Activated B cell treated with CpG ODN at 0.5 μM for 24 hours (primary cell): ENCODE data around the gene RAD9A. TPM values are rescaled to one million over a fixed set of nuclear protein-coding genes. Genes with fewer than 3 reads are reported as not detected.

Source experiments
- ATAC-seq: fragments of 200-7000 bp; cut with Tn5 transposase; one replicate; pipeline ENCODE4 v1.10.0; 2021; ENCODE audit warnings: low read depth, mild to moderate bottlenecking, moderate library complexity
- CTCF ChIA-PET: fragments of 350-600 bp; sonication (Branson Sonifier 250); formaldehyde crosslinking; loops from one replicate; lab custom pipeline; 2021; ENCODE audit warnings: antibody characterized with exemption; lab: Charles Lee
- POLR2A ChIA-PET: fragments of 350-600 bp; sonication (Branson Sonifier 250); formaldehyde crosslinking; loops from one replicate; lab custom pipeline; 2021; ENCODE audit warnings: antibody characterized with exemption; lab: Charles Lee
- DNase-seq: peaks from one replicate; pipeline ENCODE4 v3.0.0; 2022
- H3K27ac Mint-ChIP-seq: one replicate; pipeline ENCODE4 v1.8.0; 2020; ENCODE audit warnings: mixed read lengths
- H3K27me3 Mint-ChIP-seq: one replicate; pipeline ENCODE4 v1.8.0; 2021; ENCODE audit warnings: mixed read lengths
- H3K36me3 Mint-ChIP-seq: one replicate; pipeline ENCODE4 v1.8.0; 2021; ENCODE audit warnings: low read depth, mixed read lengths
- H3K4me1 Mint-ChIP-seq: one replicate; pipeline ENCODE4 v1.8.0; 2021; ENCODE audit warnings: mixed read lengths
- H3K4me3 Mint-ChIP-seq: one replicate; pipeline ENCODE4 v1.8.0; 2020; ENCODE audit warnings: mild to moderate bottlenecking, mixed read lengths
- H3K9me3 Mint-ChIP-seq: one replicate; pipeline ENCODE4 v1.8.0; 2020; ENCODE audit warnings: mixed read lengths
- CTCF ChIP-seq: fragments of 200-600 bp; IDR thresholded peaks from one replicate; pipeline ENCODE4 v1.8.0; 2022; ENCODE audit warnings: antibody characterized with exemption, mild to moderate bottlenecking
- intact Hi-C: fragments of 100-400 bp; cut with micrococcal nuclease; formaldehyde crosslinking; loops from one replicate; pipeline ENCODE4 v1.15.1; 2024
- total RNA-seq: library from RNA; stranded (reverse); gene quantifications from 2 replicates; pipeline ENCODE4 v1.2.3, GENCODE V29; 2022

RAD9A gene
- total RNA-seq, 1 donor from 2014 or later = 35.2 TPM

DNA sequence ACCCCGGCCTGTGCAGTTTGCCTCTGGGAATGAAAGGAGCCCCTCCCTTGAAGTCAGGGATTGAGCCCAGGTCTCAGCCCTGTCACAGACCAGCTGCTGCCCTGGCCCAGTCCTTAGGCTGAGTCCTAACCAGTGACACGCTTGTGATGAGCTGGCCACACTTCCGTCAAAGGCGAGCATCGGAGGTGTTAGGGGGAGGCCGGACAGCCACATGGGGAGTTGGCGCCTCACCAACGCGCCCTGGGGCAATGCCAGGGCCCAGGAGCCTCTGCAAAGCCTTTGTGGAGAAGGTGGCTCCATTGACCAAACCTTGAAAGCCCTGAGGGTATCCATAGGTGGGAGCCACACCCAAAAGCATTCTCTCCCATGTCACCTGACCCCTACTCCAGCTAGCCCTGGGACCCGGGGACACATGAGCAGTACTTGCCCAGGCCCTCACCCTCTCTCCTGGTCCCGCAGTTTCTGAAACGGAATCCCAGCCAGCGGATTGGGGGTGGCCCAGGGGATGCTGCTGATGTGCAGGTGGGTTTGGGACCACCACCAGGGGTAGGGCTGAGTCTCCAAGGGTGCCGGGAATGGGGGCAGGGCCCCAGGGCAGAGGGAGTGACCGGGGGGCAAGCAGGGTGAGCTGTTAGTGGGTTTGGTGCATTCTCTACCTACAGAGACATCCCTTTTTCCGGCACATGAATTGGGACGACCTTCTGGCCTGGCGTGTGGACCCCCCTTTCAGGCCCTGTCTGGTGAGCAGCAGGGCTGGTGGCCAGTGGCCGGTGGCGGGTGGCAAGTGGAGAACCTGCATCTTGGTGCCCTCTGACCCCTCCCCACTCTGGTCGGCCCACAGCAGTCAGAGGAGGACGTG is 42.0 kb downstream of the RAD9A start:
- no peak for TF ChIP-seq CTCF
- peaks cover 67% of the 10 kb centered on the region for H3K4me1 Mint-ChIP-seq
- H3K36me3 Mint-ChIP-seq = peaks cover 63% of the 10 kb centered on the region
- no peaks in the 10 kb centered on the region for H3K27me3 Mint-ChIP-seq
- H3K4me3 Mint-ChIP-seq = peak overlapping the region; percentile 52
- intact Hi-C loops = no loop called here
- peak overlapping the region; percentile 79 for H3K27ac Mint-ChIP-seq
- ChIA-PET POLR2A (interaction anchor here (0.6 to 26.0 kb wide), 10 partner anchors 8 to 80 kb away, joined by 3 to 1417 read pairs (median 104); partner anchors contain the start of genes AIP, CABP4, CARNS1 and CORO1B), CTCF (interaction anchor here (0.9 to 1.1 kb wide), 2 partner anchors 32 to 88 kb away, joined by 3 read pairs; partner anchors contain the start of gene PPP1CA)
- no peaks in the 10 kb centered on the region for H3K9me3 Mint-ChIP-seq
- no peak for ATAC-seq
- no peak for DNase-seq

GRCh38 chr11:67434395-67434881 is 42.7 kb downstream of the RAD9A start:
- no peak for ATAC-seq
- ChIA-PET CTCF (interaction anchor here (4.9 kb wide), 1 partner anchor 33 kb away, joined by 25 read pairs; the partner anchor contains the start of gene PPP1CA), POLR2A (interaction anchor here (2.1 to 26.0 kb wide), 8 partner anchors 11 to 81 kb away, joined by 6 to 1417 read pairs (median 148); partner anchors contain the start of genes AIP, CABP4, CARNS1 and CORO1B)
- Mint-ChIP-seq H3K4me1 (peaks cover 67% of the 10 kb centered on the region), H3K27ac (peak overlapping the region; percentile 79), H3K36me3 (peaks cover 65% of the 10 kb centered on the region), H3K27me3 (no peaks in the 10 kb centered on the region), H3K9me3 (no peaks in the 10 kb centered on the region), H3K4me3 (peak overlapping the region; percentile 52)
- no peak for TF ChIP-seq CTCF
- intact Hi-C loops = no loop called here
- peak; percentile 37 for DNase-seq

- POLR2A ChIA-PET = interaction anchor here (2.1 to 26.0 kb wide), 10 partner anchors 12 to 81 kb away, joined by 6 to 1417 read pairs (median 104); partner anchors contain the start of genes AIP, CABP4, CARNS1 and CORO1B
- H3K4me3 Mint-ChIP-seq = peak overlapping the region; percentile 96
- peaks cover 70% of the 10 kb centered on the region for H3K4me1 Mint-ChIP-seq
- H3K27me3 Mint-ChIP-seq = no peaks in the 10 kb centered on the region
- CTCF ChIA-PET = interaction anchor here (4.9 kb wide), 1 partner anchor 34 kb away, joined by 25 read pairs; the partner anchor contains the start of gene PPP1CA
- ATAC-seq (no peak), DNase-seq (no peak)
- no peaks in the 10 kb centered on the region for H3K9me3 Mint-ChIP-seq
- peak overlapping the region; percentile 96 for H3K27ac Mint-ChIP-seq
- intact Hi-C loops = no loop called here
- no peak for TF ChIP-seq CTCF
- peaks cover 63% of the 10 kb centered on the region for H3K36me3 Mint-ChIP-seq
Observed at GRCh38 chr11:67435031-67435726, 43.4 kb downstream of the RAD9A start.

DNA sequence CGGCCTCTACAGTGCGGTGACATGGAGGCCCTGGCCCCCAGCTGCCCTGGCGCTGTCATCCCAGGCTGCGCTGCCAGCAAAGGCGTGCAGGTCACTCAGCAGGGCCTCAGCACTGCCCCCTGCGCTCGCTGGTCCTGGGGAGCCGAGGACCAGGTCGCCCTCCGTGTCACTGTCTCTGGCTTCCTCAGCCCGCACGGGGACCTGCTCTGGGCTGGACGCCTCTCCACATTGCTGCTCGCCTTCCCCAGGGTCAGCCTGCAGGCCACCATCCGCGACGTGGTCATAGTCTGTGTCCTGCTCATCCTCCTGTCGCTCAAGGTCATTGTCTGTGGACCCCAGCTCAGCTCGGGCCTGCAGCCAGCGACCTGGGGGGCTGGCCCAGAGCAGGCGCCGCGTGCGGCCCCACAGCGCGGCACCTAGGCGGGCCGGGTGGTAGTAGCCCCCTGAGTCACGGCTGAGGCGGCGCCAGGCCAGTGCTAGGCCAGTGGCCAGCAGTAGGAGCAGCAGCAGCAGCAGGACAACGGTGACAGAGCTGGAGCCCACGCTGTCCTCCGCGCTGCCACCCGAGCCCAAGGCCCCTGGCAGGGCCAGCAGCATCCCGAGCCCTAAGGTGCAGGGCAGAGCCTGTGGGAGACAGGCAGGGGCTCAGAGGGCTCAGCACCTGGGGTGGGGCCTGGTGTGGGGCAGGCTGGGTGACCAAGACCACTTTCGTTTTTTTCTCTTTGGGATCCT is 44.1 kb downstream of the RAD9A start:
- no peaks in the 10 kb centered on the region for H3K27me3 Mint-ChIP-seq
- no peak for DNase-seq
- TF ChIP-seq CTCF = no peak
- peak overlapping the region; percentile 96 for H3K27ac Mint-ChIP-seq
- ChIA-PET POLR2A (interaction anchor here (0.7 to 26.0 kb wide), 20 partner anchors 8 to 594 kb away, joined by 3 to 1417 read pairs (median 10); partner anchors contain the start of genes AIP, CABP4, CARNS1 and CDK2AP2), CTCF (interaction anchor here (0.5 to 4.9 kb wide), 10 partner anchors 13 to 70 kb away, joined by 3 to 25 read pairs (median 4); partner anchors contain the start of genes PITPNM1, PPP1CA, RAD9A and TBC1D10C)
- H3K4me1 Mint-ChIP-seq = peaks cover 77% of the 10 kb centered on the region
- intact Hi-C loops = loop anchor here (1.0 to 2.0 kb wide), 4 partner anchors 8 to 70 kb away; partner anchors contain the start of genes AIP and RPS6KB2
- no peaks in the 10 kb centered on the region for H3K9me3 Mint-ChIP-seq
- peak overlapping the region; percentile 96 for H3K4me3 Mint-ChIP-seq
- ATAC-seq = peak; percentile 7
- H3K36me3 Mint-ChIP-seq = peaks cover 58% of the 10 kb centered on the region
